HepG2 (cell line): ENCODE measurements around the gene PMS1. TPM values are rescaled to one million over a fixed set of nuclear protein-coding genes. Genes with fewer than 3 reads are reported as not detected.
A peak's percentile ranks its signal among the peaks of the same experiment; 100 is the strongest.

Experiments used
- AHDC1 ChIP-seq: sonication (generic); formaldehyde crosslinking; IDR thresholded peaks from 2 replicates; pipeline ENCODE4 v1.5.1; 2020; ENCODE audit warnings: mild to moderate bottlenecking, missing genetic modification reagents, borderline replicate concordance
- ATM ChIP-seq: fragments of 450-650 bp; IDR thresholded peaks from 2 replicates; pipeline ENCODE4 v1.7.1; 2017; ENCODE audit warnings: mild to moderate bottlenecking, borderline replicate concordance
- CERS6 ChIP-seq: sonication (generic); formaldehyde crosslinking; IDR thresholded peaks from 2 replicates; pipeline ENCODE4 v1.5.0; 2020; ENCODE audit warnings: missing genetic modification reagents
- CREM ChIP-seq, 2 experiments: sonication (generic) in 1 of 2; formaldehyde crosslinking in 1 of 2; IDR thresholded peaks; 2 replicates each; pipeline versions ENCODE4 v1.4.0 to v1.6.1; 2016 to 2020; ENCODE audit warnings: antibody characterized with exemption in 1 of 2, mild to moderate bottlenecking in 1 of 2, missing genetic modification reagents in 1 of 2
- HDAC2 ChIP-seq: sonication (generic); formaldehyde crosslinking; IDR thresholded peaks from 2 replicates; pipeline ENCODE4 v1.4.0; 2020; ENCODE audit warnings: missing genetic modification reagents
- HMG20A ChIP-seq: IDR thresholded peaks from 2 replicates; pipeline ENCODE4 v1.6.1; 2016; ENCODE audit warnings: borderline replicate concordance
- IRF2 ChIP-seq: IDR thresholded peaks from 2 replicates; pipeline ENCODE4 v1.6.1; 2018; ENCODE audit warnings: missing genetic modification reagents, missing compliant biosample characterization
- MIER3 ChIP-seq: IDR thresholded peaks from 2 replicates; pipeline ENCODE4 v1.6.1; 2016; ENCODE audit warnings: missing compliant biosample characterization, borderline replicate concordance
- MTA1 ChIP-seq: sonication (generic); formaldehyde crosslinking; IDR thresholded peaks from 2 replicates; pipeline ENCODE4 v1.4.0; 2020; ENCODE audit warnings: missing genetic modification reagents, mild to moderate bottlenecking, borderline replicate concordance
- NKX3-1 ChIP-seq: sonication (generic); formaldehyde crosslinking; IDR thresholded peaks from 2 replicates; pipeline ENCODE4 v1.5.0; 2020; ENCODE audit warnings: missing genetic modification reagents
- PAWR ChIP-seq: sonication (generic); formaldehyde crosslinking; IDR thresholded peaks from 2 replicates; pipeline ENCODE4 v1.4.0; 2020; ENCODE audit warnings: missing genetic modification reagents, mild to moderate bottlenecking, borderline replicate concordance
- RXRA ChIP-seq: sonication (generic); formaldehyde crosslinking; IDR thresholded peaks from 2 replicates; pipeline ENCODE4 v1.5.1; 2020; ENCODE audit warnings: missing genetic modification reagents
- SSRP1 ChIP-seq: IDR thresholded peaks from 2 replicates; pipeline ENCODE4 v1.6.1; 2016; ENCODE audit warnings: control low read depth
- ZHX1 ChIP-seq: sonication (generic); formaldehyde crosslinking; IDR thresholded peaks from 2 replicates; pipeline ENCODE4 v1.8.1; 2022; ENCODE audit warnings: low read depth, mild to moderate bottlenecking, missing genetic modification reagents
- ZNF230 ChIP-seq: sonication (generic); formaldehyde crosslinking; IDR thresholded peaks from 2 replicates; pipeline ENCODE4 v1.4.0; 2020; ENCODE audit warnings: mild to moderate bottlenecking, missing genetic modification reagents
- ZNF234 ChIP-seq: sonication (generic); formaldehyde crosslinking; conservative IDR thresholded peaks from 2 replicates; pipeline ENCODE4 v1.5.1; 2020; ENCODE audit warnings: mild to moderate bottlenecking, missing genetic modification reagents
- ZNF530 ChIP-seq: sonication (generic); formaldehyde crosslinking; IDR thresholded peaks from 2 replicates; pipeline ENCODE4 v1.5.0; 2020; ENCODE audit warnings: low read depth, mild to moderate bottlenecking, missing genetic modification reagents
- ZNF639 ChIP-seq: conservative IDR thresholded peaks from 2 replicates; pipeline ENCODE4 v1.6.1; 2018; ENCODE audit warnings: missing genetic modification reagents
- polyA plus RNA-seq, 8 experiments: library from polyadenylated mRNA; depleted of rRNA in 3 of 8; stranded (reverse) in 7 of 8; unstranded in 1 of 8; fragments of >200 nt; fragmentation: Illumina TruSeq in 4 of 8; extraction: Trizol in 4 of 8; gene quantifications; 2 replicates each; pipeline versions ENCODE4 v1.2.1 to v1.2.3, GENCODE V29; 2011 to 2016; ENCODE audit warnings: low read depth in 4 of 8, missing spikeins in 1 of 8, mixed read lengths in 1 of 8; ENCODE audit not compliant: insufficient read depth in 1 of 8
- total RNA-seq, 5 experiments: library from RNA; depleted of rRNA; stranded (reverse); fragments of >200 nt; fragmentation: Illumina TruSeq; extraction: Trizol; gene quantifications; 2 replicates each; pipeline ENCODE4 v1.2.3, GENCODE V29; 2016; ENCODE audit warnings: low read depth in 1 of 5

The PMS1 gene
- total and polyA plus RNA-seq, 2 of the 13 experiments (the other 11 are each of a cell fraction or from before 2014, with no cell fraction given): 14.6 to 39.9 TPM

- TF ChIP-seq HMG20A (CRISPR knock-in tag) (peak; percentile 11; the same call in 1 of the 2 replicates), CREM (IDR thresholded peaks at IDR 0.05) (peak; percentile 76), CREM (CRISPR knock-in tag; IDR thresholded peaks at IDR 0.05) (peak; percentile 30; the same call in 1 of the 2 replicates), MTA1 (CRISPR knock-in tag) (peak; percentile 97; the same call in 1 of the 2 replicates), NKX3-1 (CRISPR knock-in tag) (peak; percentile 73), ZNF639 (CRISPR knock-in tag) (peak; percentile 60), ZNF230 (CRISPR knock-in tag) (peak; percentile 96; the same call in 1 of the 2 replicates), IRF2 (CRISPR knock-in tag) (peak; percentile 45; the same call in 1 of the 2 replicates), ZNF234 (CRISPR knock-in tag) (peak; percentile 89; the same call in 1 of the 2 replicates), RXRA (CRISPR knock-in tag) (peak; percentile 87), ZHX1 (CRISPR knock-in tag) (no peak; the same call in 1 of the 2 replicates), SSRP1 (CRISPR knock-in tag) (no peak; the same call in 1 of the 2 replicates), MIER3 (CRISPR knock-in tag) (peak; percentile 42; the same call in 1 of the 2 replicates), HDAC2 (peak; percentile 80), ATM (no peak), CERS6 (CRISPR knock-in tag) (no peak), ZNF530 (CRISPR knock-in tag) (peak; percentile 15; the same call in 1 of the 2 replicates), PAWR (CRISPR knock-in tag) (peak; percentile 50; the same call in 1 of the 2 replicates), AHDC1 (peak; percentile 50)
These were observed at the start of gene PMS1, which contains the start of gene ORMDL1 (continued) for GRCh38 chr2:189783927-189784867.
